GM21447 (cell line): ENCODE measurements around the gene NXN.
"Not testable (repeated sequence)": the region's sequence is repeated elsewhere in the genome, so short reads cannot be mapped to it uniquely, and the experiment has no call there.

Source experiments
- ATAC-seq: cut with Tn5 transposase; IDR thresholded peaks from one replicate; pipeline ENCODE4 v1.9.1; 2021; ENCODE audit not compliant: unreplicated experiment

The NXN gene

DNA sequence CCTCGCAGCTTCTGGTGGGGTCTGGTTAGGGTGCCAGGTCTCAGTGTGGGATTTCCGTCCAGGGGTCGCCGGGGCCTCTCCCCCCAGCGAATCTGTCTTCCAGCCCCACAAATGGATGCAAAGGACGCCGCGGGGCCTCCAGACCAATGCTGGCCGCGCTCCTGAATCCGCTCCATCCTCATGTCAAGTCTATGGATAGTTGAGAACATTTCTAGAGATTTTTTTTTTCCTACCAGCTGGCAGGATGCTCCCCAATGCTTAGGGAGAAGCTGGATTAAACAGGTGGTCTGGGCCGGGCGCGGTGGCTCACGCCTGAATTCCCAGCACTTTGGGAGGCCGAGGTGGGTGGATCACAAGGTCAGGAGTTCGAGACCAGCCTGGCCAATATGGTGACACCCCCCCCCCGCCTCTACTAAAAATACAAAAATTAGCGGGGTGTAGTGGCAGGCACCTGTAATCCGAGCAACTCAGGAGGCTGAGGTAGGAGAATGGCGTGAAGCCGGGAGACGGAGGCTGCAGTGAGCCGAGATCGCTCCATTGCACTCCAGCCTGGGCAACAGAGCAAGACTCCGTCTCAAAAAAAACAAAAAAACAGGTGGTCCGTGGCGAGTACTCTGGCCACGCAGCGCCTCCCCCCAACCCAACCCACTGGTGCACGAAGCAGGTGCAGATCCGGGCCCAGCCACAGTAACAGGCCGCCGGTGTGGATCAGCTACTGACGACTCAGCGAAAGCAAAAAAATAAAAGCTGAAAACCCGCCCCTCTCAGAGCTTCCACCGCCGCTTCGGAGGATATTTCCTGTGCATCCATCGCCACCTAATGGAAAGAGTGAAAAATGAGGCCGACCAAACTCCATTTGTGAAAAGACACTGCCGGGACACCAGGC lies 1.1 kb upstream of the NXN start:
- no peak for ATAC-seq

DNA sequence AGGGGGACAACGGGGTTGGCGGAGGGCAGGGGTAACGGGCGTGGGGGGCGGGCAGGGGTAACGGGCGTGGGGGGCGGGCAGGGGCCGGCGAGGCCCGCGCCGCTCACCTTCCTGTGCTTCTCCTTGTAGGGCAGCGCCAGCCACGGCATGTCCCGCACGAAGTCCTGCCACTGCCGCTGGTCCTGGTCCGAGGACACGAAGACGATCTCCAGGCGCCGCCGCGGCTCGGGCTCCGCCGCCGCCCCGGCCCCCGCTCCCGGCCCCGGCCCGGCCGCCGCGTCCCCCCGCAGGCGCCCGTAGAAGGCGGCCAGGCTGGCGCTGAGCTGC lies 401 bp downstream of the NXN start:
- ATAC-seq: peak; percentile 15

DNA sequence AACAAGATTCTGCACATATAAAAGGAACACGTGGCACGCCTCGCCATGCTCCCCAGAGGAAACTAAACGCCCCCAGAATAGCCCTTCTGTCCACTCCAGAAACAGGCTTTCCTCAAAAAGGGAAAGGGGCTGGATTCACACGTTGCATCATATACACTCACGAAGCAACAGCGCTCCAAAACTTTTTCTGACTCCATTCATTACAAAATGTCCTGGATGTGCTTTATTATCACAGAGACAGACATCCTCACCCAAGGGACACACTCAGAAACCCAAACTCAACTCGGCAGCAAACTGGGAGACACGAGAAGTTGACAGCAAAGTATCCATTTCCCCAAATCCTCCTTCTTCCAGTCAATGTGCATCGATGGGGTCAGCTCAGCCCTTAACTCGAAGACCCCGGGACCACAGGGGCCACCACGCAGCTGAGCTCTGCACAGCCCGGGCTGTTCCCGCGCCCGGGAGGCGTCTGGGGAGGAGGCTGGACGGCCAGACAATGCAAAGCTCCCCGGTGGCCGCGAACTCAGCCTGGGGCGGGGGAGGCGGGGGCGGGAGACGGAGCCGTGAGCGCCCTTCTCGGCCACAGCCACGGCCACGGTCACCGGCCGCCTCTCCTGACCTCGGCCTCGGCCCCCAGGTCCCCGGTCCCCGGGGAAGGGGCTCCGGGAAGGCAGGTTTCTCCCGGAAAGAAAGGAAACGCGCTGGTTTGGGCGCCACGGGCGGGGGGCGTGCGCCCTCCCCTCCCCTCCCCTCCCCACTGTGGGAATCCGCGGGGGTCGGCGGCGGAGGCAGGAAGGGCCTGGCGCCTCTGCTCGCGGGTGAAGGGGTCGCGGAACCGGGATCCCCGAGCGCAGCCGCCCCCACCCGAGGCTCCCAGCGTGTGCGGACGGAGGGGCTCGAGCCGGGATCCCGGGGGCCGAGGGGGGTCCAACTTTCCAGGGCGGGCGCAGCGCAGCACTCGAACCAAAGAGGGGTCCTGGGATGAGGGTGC lies 1.2 kb downstream of the NXN start:
- ATAC-seq: no peak

DNA sequence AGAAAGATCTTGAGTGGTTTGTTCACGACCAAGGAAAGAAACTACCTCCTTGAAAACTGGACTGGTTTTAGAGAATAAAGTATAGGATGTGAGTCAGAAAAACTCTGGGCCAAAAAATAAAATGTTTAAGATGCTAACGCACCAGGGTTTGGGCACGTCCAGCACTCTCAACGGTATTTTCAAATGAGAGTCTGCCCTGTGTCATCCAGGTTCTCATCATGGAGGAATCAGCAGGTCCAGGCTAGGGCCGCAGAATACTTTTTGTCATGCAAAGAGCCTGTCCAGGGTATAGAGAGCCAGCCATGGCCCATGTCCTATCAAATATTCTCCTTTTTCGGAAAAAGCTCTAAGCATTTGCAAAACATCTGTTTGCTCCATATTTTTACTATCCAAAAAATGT lies 2.4 kb downstream of the NXN start:
- ATAC-seq: no peak

DNA sequence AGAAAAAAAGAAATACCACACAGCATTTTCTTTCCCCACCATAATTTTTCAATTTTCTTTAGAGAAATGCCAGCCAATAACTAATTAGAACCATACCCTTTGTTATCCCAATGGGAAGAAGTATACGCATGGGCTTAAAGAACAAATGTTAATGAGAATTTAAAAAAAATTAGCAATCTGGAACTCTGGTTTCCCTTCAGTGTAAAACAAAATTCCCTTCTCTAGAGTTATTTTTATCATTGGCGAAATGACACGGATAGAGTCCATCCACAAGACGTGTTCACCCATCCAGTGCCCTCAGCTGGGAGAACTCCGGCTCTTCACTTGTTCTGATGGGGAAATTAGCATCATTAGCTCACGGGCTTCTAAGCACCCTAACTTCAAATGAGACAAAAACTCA lies 3.3 kb downstream of the NXN start:
- no peak for ATAC-seq

DNA sequence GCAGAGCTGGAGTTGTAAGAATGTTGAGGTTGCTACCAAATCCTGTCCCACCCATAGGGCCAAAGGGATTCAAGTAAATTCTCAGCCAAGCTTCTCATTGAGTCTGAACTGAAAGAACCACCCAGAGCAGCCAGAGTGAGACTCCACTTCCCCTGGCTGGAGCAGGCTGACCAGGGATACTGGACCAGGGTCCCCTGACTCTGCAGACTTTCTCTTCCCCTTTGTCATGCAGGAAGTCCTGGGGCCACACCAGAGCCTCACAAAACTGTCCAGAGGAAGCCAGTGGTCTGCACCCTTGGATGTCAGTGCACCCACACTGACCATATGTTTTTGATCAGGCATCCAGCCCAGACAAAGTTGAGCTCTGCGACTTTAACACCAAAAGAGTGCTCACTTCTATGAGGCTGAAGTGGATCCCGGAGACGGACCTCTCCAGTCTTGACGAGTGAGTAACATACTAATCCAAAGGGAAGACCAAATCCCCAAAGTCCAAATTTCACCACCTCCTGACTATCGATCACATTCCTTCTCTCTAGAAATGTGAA lies 4.1 kb downstream of the NXN start:
- no peak for ATAC-seq

DNA sequence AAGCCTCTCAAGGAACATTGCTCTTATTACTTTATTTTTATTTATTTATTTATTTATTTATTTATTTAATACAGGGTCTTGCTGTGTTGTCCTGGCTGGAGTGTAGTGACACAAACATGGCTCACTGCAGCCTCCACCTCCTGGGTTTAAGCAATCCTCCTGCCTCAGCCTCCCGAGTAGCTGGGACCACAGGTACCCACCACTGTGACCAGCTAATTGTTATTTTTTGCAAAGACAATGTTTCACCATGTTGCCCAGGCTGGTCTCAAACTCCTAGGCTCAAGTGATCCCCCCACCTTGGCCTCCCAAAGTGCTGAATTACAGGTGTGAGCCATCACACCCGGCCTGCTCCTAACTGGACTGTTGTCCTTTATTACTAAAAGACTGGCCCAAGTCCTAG lies 4.8 kb downstream of the NXN start:
- ATAC-seq: not testable (repeated sequence)

DNA sequence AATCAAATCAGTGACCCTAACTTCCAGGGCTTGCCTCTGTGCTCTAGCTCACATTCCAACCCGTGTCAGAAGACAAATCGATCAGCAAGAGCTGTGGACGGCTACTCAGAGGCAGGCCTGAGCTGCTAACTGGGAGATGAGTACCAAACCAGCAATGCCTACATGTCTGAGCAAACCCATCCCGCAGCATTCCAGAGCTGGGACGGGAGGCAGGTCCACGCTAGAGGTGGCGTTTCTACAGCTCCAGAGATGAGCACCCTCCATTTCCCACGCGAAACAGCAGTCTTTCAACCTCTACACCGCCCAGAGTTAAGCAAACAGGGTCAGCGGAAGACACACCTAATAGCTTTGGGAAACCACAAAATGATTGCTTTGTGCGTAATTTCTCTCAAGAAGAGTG lies 6.5 kb downstream of the NXN start:
- ATAC-seq: no peak

DNA sequence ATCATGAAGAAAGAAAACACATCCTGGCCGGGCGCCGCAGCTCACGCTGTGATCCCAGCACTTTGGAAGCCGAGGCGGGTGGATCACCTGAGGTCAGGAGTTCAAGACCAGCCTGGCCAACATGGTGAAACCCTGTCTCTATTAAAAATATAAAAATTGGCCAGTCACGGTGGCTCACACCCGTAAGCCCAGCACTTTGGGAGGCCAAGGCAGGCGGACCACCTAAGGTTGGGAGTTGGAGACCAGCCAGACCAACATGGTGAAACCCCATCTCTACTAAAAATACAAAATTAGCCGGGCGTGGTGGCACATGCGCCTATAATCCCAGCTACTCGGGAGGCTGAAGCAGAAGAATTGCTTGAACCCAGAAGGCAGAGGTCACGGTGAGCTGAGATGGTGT lies 7.7 kb downstream of the NXN start:
- not testable (repeated sequence) for ATAC-seq

DNA sequence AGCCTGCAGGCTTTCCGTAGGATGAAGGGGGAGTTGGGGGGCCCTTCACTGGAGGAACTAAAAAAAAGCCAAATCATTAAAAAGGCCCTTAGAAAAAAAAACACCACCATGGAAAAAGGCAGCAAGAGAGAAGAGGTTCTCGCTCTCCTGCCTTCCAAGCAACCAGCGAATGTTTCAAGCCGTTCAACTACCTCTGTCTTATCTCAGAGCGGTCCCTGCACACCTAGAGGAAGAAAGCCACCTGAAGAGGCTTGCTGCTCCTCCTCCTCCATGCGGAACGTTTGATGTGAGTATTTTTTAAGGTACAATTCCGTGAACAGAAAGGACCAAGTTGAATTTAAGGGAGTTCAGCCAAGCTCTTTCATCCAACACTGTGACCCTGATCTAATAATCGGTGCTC lies 9.2 kb downstream of the NXN start:
- no peak for ATAC-seq

DNA sequence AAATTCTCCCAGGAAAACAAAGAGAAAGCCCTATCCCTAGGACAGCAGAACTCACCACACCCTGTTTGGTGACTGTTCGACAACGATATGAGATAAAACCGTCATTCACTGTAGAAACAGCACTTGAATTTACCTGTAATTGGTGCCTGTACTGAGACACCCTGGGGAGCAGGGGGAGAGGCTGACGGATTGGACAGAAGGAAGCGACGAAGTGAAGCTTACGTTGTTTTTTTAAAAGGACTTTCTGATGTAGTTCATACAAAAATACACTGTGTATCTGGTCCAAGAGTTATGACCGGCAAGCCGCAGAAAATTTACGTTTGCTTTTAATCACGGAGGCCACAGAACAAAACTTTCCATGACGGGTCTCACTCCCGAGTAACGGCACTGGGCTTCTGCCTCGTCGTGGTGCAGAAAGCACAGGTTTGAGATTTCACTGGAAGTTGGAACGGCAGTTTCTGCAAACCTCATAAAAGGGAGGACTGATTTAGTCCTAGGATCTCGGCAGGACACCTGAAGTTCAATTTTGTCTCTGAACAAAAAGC lies 9.7 kb downstream of the NXN start:
- ATAC-seq: no peak

DNA sequence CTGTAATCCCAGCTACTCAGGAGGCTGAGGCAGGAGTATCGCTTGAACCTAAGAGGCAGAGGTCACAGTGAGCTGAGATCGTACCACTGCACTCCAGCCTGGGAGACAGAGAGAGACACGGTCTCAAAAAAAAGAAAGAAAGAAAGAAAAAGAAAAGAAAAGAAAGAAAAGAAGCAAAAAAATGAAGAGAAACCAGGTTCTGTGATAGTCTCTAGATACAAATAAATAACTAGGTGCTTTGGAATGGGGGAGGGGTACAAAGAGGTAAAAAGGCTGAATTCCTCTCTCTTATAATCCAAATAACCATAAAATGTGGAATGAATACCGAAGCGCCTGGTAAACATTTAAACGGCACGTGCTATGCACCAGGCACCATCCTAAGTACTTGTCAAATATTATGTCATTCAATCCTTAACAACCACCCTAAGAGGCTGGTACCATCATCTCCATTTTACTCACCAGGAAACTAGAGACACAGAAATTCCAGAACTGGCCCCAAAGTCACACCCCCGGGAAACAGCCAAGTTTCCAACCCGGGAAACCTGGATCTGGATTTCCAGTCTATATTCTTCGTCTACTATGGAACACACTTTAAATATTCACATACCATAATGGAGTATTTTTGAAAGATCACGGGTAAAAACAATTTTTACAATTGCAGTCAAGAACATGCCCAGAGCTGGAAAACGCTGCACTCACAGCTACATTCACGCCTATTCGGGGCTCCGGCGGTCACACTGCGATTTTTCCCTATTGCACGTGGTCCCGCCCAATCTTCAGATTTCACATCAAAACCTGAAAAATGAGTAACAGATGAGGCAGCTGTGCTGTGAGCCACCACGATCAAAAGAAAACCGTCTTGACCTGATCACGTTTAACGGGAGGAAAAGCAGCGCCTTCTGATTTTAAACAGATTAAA lies 10.5 kb downstream of the NXN start:
- ATAC-seq: no peak

DNA sequence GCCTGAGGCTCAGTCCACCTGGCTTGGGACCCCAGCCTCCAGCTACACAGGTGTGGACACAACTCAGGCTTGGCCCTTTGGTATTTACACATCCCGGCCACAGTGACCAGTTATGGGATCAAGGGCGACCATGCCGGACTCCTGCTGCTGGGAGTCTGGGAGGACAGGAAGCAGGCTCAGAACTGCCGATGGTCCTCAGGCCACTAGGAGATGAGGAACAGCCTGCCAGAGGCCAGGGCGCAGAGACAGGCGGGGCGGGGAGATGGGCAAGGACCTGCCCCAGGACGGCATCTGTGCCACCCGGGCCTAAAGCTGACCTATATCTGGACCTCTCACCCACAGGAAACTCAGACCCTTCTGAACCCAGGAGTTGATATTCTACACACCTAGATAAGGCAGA lies 12.5 kb downstream of the NXN start:
- no peak for ATAC-seq

DNA sequence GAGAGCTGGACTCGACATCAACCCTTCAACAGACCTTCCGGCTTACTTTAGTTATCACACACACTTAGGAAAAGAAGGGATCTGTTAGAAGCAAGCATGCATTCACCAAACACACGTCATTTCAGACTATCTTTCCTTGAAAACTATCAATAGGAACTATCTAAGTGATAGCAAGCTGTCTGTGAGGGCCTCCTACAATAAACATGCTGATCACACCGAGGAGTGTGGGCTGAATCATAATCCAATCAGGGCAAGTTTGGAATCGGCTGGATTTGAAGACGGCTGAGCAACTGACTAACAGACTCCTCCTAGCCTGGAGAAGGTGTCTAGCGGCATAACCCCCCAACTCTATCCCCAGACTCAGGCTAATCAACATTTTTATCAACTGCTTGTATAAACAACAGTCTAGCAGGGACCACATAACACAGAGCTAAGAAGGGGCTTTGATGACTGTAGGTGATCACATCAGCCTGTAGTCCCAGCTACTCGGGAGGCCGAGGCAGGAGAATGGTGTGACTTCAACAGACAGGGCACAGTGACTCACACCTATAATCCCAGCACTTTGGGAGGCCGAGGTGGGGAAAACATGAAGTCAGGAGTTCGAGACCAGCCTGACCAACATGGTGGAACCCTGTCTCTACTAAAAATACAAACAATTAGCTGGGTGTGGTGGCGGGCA lies 14.1 kb downstream of the NXN start:
- no peak for ATAC-seq

DNA sequence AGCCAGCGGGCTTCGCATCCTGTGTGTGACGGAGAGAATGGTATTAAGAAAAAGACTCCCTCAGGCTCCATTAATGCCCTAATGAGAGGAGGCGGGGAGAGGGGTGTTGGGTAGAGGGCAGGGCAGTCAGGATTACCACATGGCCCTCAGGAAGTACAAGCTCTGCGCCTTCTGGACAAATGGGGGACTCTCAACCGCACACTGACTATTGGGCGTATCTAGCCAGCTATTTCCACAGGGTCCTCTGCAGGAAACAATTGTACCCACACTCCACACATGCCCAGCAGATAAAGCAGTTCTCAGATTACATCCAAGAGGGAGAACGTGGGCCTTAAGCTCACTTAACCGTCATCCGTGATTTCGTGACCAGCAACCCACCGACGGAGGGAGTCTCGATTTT lies 14.7 kb downstream of the NXN start:
- no peak for ATAC-seq

DNA sequence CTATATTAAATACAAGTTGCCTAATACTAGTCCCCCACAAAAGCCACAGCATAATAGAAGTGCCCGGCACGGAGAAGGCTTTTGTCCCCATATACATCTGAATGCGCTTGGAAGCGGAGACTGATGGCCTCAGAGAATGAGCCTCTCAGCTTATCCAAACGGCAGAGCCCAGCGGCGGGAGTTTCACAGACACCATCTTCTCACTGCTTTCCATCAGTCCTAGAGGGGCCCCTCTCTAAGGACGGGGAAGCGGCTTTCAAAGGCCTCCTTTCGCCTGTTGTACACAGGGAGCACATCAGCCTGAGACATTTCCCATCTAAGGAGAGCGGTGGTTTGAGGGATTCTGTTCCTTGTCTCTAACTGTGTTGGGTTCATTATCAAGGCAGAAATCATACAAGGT lies 16.9 kb downstream of the NXN start:
- no peak for ATAC-seq

DNA sequence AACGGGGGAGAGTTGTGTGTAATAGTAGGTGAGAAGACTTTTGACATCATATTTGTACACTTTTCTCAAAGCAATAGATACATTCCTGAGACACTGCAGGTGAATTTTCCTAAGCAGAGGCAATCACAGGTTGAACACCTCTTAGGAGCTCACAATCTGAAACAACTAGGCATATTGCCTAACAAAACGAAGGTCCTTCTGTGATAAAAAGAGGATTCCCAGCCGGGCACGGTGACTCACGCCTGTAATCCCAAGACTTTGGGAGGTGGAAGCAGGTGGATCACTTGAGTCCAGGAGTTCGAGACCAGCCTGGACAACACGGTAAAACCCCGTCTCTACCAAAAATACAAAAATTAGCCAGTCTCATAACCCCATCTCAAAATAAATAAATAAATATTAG lies 17.4 kb downstream of the NXN start:
- no peak for ATAC-seq

DNA sequence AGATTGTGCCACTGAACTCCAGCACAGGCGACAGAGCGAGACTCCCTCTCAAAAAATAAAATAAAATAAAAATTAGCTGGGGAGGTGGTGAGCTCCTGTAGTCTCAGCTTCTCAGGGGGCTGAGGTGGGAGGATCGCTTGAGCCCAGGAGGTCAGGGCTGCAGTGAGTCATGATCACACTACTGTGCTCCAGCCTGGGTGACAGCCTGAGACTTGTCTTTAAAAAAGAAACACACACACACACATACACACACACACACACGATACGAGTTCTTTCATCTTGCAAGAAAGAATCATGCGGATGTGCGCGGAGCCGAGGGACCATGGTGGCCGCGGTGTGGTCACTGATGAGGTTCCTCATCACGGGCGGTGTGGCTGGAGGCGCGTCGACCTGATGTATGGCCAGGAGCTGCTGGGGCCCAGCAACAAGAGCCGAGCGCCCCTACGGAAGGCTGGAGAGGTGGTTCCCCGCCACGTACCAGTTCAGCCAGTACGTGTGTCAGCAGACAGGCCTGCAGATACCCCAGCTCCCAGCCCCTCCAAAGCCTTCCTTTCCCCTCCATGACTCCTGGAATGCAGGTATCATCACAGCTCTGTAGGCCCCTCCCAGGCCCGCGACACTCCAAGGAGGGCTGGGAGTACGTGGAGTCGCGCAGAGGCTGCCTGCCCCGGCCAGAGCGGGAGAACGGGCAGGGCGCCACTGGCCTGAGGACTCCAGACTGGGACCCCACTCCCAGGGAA lies 20.7 kb downstream of the NXN start:
- no peak for ATAC-seq

DNA sequence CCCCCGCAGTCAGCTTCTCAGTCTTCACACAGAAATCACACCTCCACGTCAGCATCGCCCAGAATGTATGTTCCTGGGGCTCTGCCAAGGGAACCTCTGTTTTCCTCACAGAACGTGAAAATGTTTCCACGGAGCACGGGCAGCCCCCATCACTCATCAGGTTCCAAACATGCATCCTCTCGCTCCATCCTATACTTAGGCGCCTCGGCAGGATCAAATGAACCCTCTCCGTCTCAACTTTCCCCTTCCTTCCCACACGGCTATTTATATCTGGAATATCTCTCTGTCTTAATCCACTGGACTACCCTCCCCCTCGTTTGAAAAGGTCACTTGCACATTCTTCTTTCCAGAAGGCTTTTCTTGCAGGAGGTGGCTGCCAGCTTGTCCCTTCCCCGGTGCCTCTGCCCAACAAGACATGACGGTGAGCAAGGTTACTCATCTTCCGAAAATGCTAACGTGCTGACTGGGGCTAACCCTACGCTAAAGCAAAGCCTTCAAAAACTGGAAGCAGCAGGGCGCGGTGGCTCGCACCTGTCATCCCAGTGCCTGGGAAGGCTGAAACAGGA lies 21.6 kb downstream of the NXN start:
- no peak for ATAC-seq
